ENCODE measurements around the gene CBFA2T3.

CBFA2T3 gene

DNA sequence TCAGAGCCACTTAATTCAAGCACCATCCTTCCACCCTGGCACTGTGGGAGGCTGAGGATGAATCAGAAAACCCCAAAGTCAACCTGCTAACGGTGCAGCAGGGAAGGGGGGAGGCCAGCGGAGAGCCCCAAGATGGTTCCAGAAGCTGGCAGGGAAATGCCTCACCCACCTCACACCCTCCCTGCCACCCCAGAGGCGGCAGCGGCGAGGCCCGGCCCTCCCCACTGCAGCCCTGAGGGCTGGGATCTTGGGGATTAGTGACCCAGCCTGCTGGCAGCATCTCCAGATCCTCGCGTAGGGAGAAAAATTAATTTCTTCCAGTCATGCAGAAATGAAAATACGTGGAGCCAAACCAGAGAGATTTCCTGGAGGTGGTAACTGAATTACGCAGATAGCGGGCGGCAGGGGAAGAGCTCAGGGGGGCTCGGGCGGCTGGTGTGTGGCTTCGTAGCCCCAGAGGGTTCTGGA is 38.2 kb downstream of the CBFA2T3 start:
- DNase-seq (ENCODE audit: low read depth): no peak

DNA sequence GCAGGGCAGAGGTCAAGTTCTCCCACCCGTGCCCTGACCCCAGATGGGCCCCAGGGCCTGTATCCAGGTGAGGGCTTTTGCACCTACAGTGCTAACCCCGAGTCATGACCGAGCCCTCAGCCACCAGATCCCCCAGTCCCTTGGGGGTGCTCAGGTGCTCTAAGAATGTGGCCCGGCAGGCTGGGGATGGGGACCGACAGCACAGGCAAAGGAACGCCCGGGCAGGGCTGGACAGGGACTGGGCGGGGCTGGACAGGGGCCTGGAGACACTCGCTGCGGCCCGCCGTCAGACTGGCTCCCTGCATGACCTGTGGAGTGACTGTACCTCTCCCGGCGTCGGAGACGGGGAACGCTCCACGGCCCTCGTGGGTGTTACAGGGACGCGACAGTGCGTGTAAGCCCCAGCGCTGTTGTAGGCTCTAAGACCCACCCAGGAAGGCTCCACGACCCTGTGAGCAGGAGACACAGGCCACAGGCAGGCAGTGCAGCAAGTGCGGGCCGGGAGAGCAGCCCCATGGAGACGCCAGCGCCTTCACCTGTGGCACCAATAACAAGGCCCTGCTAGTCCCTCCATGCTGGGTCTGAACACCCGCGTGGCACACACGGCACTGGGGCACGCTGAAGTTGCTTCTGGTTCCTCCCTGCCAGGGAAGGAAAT is 38.8 kb downstream of the CBFA2T3 start:
- DNase-seq (ENCODE audit: low read depth): no peak

DNA sequence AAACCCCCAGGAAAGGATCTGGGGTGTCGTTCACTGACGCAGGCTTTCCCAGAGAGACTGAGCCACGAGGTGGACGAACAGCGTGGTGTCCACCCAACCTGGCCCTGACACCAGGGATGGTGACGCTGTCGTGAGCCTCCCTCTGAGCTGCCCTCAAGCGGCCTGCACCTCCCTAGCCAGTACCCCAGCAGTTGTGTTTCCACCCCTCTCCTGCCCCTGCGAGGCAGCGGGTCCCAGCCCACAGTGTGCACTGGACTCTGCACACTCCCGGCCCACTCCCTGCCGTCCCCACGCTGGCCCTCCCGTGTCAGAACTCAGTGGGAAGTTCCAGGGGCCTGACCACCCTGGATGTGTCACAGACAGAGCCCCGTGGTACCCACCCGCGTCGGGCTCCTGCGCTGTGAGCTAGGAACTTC is 39.8 kb downstream of the CBFA2T3 start:
- no peak for DNase-seq (ENCODE audit: low read depth)

DNA sequence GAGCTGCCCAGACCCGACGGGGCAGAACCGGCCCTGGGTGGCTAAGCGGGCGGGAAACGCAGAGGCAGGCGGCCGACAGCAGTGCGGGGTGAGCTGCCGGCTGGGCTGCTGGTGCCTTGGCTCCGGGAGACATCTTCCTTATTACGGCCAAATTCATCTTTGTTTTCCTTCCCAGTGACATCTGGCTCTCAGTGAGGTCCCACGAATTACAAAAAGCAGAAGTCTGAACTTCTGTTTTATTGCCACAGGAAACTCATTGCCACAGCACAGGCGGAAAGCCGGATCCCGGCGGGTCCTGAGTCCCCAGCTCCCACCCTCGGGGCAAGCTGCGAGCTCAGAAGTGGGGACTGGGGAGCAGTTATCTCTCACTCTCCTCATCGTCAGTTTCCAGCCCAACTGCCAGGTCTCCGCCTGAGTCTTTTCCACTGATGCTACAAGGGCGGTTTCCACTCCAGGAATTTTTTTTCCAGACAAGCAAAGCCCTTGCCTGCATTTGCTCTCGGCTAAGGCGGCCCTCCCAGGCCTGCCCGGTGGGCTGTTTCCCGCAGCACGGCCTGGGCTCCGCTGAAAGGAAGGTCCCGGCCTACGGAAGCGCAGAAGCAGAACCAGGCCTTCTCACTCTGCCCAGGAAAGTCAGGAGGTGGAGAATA is 40.3 kb downstream of the CBFA2T3 start:
- no peak for DNase-seq (ENCODE audit: low read depth)

DNA sequence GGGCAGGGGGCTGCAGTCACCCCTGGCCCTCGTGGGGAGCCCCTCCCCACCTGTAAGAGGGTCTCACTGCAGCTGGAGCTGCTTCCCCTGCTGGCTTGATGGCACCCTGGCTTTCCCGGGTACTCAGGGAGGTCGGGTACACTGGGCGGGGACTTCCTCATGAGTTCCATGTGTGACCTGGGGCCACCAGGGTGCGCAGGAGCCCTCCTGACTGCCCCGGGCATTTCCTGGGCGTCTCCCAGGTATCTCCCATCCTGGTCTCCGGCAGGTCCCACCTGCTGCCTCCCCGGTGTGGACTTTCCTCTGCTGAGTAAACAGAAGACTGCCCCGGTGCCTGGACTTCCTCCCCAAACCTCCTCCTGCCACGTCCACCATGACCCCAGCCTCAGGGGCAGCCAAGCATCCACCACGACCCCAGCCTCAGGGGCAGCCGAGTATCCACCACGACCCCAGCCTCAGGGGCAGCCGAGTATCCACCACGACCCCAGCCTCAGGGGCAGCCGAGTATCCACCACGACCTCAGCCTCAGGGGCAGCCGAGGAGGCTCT is 40.9 kb downstream of the CBFA2T3 start:
- no peak for DNase-seq (ENCODE audit: low read depth)

DNA sequence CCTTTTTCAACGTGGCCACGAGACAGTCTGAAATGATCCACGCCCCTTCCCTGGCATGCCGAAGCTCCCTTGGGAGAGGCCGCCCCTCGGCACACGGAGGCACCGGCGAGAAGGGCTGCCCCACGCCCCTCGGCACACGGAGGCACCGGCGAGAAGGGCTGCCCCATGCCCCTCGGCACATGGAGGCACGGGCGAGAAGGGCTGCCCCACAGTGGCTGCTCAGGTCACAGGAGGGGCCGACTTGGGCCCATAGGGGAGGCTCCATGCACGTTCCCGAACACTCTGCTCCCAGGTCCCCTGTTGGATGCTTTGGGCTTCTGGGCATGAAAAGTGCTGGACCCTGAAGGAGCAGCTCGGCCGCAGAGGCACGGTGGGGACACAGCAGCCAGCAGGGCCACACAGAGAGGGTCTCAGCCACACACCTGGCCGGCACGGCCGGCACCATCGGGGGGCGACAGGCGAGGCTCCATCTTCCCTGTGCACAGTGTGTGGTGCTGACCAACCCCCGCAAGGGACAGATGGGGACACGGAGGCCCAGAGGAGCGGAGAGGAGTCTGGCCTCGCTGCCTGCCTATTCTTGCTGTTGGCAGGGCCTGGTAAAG is 42.8 kb downstream of the CBFA2T3 start:
- no peak for DNase-seq (ENCODE audit: low read depth)

DNA sequence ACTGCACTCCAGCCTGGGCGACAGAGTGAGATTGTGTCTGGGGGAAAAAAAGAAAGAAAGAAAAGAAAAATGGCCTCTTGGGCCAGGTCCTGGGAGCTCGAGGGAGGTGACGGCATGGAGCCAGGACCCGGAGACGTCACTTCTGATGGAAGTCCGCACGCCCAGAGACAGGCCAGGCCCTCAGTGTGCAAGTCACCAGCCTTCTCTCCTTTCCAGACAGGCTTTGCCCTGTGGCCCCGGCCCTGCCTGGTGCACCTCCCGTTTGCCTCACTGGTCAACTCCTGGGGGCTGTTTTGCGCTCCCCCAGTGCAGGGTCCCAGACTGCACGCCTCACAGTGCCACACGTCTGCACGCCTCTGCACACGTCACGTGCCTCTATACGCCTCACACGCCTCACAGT is 44.1 kb downstream of the CBFA2T3 start:
- no peak for DNase-seq (ENCODE audit: low read depth)

DNA sequence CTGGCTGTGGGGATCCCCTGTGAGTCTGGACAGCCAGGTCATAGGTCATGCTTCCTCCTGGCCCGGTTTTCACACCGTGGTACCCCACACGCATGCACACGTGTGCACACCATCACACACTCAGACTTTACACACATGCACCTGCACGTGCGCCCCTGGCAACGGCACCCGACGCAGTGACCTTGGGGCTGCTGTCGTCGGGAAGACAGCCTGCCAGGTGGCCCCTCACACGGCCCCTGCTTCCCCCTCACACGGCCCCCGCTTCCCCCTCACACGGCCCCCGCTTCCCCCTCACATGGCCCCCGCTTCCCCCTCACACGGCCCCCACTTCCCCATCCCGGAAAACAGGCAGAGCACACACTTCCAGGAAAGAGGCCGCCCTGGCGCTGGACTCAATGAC is 45.1 kb downstream of the CBFA2T3 start:
- DNase-seq (ENCODE audit: low read depth): no peak

DNA sequence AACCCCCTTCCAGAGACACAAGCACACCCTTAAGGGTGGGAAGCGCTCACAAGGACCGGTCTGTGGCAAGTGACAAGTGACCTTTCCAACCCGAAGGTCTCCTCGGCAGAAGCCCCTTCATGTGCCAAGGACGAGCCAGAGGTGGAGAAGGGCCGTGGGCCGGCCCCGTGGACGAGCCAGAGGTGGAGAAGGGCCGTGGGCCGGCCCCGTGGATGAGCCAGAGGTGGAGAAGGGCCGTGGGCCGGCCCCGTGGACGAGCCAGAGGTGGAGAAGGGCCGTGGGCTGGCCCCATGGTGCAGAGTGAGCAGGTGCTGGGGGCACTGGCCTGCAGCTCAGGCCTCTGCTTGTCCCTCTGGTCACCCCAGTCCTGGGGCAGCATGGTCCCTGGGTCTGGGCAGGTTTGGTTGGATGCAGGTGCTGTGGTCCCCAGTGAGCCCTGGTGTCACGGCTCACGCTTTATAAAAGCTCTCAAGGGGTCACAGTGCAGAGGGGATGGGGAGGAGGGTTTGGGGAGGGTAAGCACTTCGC is 45.6 kb downstream of the CBFA2T3 start:
- no peak for DNase-seq (ENCODE audit: low read depth)

DNA sequence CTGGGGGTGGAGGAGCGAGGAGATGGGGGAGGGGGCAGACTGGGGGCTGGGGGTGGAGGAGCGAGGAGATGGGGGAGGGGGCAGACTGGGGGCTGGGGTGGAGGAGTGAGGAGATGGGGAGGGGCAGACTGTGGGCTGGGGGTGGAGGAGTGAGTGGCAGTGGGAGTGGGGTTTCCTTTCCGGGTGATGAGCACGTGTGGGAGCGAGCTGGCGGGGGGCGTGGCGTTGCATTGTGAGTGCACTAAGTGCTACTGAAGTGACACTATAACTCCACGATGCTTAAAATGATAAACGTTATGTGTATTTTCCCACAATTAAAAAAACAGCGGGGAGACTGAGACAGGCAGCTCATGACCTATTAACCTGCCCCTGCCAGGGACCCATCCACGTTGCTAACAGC is 46.3 kb downstream of the CBFA2T3 start:
- DNase-seq (ENCODE audit: low read depth): no peak

DNA sequence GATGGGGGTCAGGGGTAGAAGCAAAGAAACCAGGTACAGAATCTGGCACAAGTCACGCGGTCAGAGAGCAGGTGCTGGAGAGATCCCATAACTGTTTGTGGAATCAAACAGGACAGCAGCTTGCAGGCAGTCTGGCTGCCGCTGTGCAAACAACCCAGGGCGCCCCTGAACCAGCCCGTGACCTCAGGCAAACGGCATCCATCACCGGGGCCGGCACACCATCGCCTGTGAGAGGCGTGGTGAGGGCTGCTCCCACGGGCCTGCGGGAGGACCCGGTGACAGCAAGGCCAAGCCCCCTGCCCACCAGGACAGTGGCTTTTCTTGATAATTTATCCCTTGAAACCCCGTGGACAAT is 47.9 kb downstream of the CBFA2T3 start:
- DNase-seq (ENCODE audit: low read depth): no peak

DNA sequence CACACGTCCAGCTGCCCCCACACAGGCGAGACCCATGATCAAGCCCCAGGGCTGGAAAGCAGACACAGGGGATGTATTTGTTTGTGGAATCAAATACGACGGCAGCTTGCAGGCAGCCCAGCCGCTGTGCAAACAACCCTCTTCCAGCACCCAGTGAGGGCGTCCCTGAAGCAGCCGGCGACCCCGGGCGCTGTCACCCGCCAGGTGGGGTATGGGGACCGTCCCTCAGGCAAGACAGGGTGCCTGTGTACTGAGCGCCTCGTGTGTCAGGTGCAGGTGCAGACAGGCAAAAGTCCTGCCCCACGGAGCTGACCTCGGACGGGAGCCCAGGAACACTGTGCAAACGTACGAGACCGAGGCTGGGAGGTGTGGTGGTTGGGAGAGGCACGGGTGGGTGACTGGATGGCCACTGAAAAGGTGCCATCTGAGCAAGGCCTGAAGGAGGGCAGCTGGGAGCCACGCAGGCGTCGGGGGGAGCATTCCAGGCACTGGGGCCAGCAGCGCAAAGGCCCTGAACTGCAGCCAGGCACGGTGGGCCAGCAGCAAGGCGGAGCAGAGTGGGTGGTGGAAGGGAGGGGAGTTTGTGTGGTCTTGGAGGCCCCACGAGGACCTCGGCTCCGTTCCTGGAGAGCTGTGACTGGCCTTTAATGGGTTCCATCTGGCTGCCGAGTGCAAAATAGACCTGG is 48.5 kb downstream of the CBFA2T3 start:
- no peak for DNase-seq (ENCODE audit: low read depth)

DNA sequence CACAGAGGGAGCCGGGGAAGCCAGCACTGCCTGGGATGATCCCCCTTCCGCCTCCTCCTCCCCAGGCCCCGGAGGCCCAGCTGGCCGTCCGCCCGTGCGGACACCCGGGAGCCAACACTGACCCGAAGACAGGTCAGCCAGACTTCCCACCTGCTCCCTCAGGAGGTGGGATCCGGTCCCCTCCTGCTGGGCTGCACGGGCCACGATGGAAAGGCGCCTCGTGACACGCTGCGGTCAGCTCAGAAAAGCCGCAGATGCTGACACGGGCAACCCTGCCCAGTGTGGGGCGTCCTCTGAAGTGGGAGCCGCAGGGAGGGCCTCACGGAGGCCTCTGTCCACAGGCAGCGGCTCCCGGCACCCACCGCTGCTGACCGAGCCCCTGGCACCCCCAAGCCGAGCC is 49.3 kb downstream of the CBFA2T3 start:
- no peak for DNase-seq (ENCODE audit: low read depth)

DNA sequence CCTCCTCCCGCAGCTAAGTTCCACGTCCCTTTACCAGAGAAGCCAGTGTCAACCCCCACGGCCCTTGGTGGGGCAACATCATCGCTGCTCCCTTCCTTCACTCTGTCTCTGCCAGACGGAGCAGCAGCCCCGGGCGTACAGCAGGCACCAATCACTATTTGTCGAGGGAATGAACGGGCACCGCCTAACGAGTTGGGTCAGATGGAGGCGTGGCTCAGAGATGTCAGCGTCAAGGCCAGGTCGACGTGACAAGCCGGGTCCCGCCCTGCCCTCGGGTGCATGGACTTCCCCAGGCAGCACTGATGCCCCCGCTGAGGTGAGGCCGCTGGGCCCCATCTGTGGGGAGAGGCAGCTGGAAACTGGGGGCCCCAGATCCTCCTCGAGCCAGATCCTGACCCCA is 50.0 kb downstream of the CBFA2T3 start:
- no peak for DNase-seq (ENCODE audit: low read depth)

DNA sequence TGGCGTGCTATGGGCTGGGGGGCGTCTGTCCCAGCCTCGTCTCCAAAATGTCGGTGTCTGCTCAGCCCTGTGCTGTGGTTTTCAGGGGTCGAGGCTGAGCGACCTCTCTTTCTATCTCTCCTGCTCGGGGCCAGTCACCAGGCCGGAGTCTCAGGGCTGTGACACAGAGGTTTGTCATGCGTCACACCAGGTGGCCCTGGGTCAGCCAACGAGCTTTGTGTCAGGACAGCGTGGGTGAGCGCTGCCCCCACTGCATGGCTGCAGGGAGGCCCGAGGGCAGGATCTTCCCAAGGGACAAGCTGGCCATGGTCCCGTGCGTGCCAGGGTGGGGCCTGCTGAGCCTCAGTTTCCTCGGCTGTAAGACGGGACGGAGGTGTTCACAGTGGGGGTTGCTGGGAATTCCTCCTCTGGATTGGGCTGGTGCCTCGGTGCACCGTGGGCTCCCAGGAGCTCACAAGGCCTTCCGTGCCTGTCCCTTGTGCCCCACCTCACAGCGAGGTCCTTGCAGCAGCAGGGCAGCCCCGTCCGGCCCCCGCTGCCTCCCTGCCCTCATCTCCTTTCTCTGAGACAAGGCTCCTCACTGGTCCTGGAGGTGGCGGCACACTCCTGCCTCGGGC is 50.5 kb downstream of the CBFA2T3 start:
- DNase-seq (ENCODE audit: low read depth): no peak

DNA sequence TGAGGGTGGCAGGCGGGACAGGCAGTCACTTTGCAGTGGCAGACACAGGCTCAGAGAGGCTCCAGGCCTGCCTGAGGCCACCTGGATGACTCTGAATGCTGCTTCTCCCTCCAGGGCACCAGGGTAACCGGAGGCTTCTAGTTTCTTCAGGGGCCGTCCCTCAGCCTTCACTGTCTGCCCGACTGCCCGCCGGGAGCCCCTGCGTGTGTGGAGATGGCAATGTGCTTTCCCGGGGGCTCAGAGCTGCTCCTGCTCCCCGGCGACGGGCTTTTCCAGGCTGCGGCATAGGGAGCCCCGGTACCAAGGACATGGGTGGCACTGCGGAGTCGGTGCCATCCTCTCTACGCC is 51.5 kb downstream of the CBFA2T3 start:
- no peak for DNase-seq (ENCODE audit: low read depth)

DNA sequence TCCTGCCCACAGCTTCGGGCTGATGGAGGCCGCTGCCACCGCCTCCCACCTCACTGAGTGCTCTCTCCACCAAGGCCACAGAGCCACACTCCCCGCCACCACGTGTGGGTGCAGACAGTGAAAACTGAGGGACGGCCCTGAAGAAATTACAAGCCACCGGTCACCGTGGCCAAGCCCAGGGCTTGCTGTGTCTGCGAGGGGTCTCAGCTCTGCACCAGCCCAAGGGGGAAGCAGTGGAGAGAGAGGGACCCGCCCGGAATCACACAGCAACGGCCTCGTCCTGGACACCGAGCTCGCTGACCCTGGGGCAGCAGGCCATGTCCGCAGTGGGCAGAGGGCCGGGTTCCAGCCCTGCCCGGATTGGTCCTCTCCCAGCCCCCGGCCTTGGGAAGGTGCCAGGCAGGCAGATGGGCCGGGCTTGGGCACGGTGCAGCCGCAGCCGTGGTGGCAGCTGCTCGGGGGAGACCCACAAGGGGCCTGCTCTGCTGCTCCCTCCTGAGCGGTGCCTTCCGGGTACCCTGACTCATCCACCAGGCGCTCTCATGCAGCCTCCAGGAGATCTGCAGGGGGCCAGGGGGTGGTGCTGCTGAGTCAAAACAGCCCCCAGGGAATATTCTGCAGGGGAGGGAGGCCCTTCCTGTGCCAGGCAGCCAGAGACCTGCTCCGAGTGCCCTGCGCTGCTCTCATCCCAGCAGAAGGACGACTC is 52.0 kb downstream of the CBFA2T3 start:
- no peak for DNase-seq (ENCODE audit: low read depth)

DNA sequence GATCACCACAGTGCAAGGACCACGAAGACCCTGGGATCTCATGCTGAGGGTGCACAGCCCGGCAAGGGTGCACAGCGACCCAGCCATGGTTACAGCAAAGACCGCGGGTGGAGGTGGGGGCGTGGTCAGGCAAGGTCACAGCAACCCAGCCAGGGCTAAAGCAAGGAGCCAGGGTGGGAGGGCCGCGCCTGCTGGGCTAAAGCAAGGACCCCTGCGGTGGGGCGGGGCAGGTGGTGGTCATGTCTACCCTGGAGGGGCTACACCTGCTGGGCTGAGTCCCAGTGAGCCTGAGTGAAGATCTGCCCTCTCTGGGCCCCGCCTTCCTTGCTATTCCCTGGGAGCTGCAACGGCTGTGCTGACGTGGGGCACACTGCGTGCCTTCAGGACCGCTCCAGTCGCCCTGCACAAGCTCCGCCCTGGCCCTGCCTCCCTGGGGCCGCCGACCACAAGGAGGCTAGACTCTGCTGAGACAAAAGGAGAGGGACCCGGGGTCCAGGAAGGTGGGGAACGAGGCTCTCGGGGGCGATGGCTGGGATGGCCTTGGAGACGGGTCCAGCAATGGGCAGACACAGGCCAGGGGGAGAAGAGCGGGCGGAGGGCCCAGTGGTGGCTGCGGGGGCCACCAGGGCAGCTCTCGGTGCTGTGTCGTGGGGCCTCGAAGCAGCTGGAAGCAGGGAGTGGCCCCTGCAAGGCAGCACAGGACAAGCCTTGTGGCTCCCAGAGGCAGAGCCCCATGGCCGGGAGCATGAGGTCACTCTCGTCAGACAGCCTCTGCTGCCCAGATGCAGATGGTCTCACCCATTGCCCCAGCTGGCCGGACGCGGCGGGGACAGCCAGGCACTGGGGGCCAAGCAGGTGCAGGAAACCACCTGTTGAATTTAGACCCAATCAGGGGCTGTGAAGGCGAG is 52.8 kb downstream of the CBFA2T3 start:
- no peak for DNase-seq (ENCODE audit: low read depth)

DNA sequence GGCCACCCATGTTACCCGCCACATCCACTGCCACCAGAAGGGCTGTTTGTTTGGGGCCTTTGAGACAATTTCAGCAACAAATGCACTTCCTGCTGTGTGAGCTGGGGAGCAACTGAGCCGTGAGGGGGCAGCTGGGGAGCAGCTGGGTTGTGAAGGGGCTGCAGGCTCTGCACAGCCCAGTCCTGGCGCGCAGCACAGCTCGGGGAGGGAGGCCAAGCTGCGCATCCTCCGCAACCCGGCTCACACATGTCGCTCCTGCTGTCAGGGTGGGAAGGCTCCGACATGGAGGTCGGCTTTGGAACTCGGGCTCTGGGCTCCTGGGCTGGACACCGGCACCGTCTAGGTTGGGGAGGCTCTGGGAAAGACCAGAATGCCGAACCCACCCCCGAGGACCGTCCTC is 53.6 kb downstream of the CBFA2T3 start:
- no peak for DNase-seq (ENCODE audit: low read depth)

DNA sequence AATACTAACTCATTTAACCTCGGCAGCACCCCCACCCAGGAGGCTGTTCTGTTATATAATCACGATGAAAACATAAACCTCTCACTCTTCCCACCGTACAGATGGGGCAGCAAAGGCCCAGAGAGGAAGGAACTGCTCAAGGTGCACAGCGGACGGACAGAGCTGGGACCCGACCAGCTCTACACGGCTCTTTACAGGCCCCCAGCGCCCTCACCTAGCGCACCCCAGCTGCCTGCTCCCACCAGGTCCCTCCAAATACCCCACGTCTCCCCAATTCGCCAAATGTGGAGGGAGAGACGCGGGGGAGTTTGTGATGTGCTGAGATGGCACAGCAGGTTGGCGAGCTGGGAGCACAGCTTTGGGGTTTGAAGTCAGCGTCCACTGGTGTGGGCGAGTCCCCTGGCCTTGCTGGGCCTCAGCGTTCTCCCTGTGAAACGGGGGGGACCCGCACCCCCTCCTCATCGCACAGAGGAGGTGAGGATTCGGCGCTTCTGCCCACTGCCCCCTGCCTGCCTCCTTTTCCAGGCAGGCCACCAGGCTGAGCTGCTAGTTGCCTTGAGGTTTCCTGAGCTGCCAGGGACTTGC is 54.1 kb downstream of the CBFA2T3 start:
- no peak for DNase-seq (ENCODE audit: low read depth)

Data from T-helper 22 cell (primary cell).